ENCODE data around the gene TRAPPC14. TPM values are rescaled to one million over a fixed set of nuclear protein-coding genes. Genes with fewer than 3 reads are reported as not detected.
"Not testable (repeated sequence)": the region's sequence is repeated elsewhere in the genome, so short reads cannot be mapped to it uniquely, and the experiment has no call there.

The TRAPPC14 gene
- total RNA-seq = 18.2 and 20.3 TPM in 2 replicates
- long read RNA-seq, partial matches to known transcripts = 3 of 3 reads
- long read RNA-seq, other reads (novel, unspliced or antisense) = 0 of 3 reads

GRCh38 chr7:100158229-100159098 lies at the start of gene TRAPPC14:
Gene TRAPPC14 (minus strand): TSS chr7:100158723. CDS start chr7:100158499, 224 bp downstream.
- TF ChIP-seq CTCF (IDR thresholded peaks at IDR 0.05) = no peak
- H3K9me3 Mint-ChIP-seq (ENCODE audit: unreplicated experiment) = no peaks in the 10 kb centered on the region

GRCh38 chr7:100204454-100204853 lies 45.9 kb upstream of the TRAPPC14 start:
- H3K4me3 Mint-ChIP-seq (ENCODE audit: unreplicated experiment) = no peak overlapping the region
- H3K4me1 Mint-ChIP-seq (ENCODE audit: unreplicated experiment) = no peaks in the 10 kb centered on the region
- no peak for TF ChIP-seq CTCF (IDR thresholded peaks at IDR 0.05)
- no peaks in the 10 kb centered on the region for H3K9me3 Mint-ChIP-seq (ENCODE audit: unreplicated experiment)
- DNase-seq (ENCODE audit: extremely low spot score, unreplicated experiment) = no peak
- H3K27ac Mint-ChIP-seq (ENCODE audit: unreplicated experiment) = no peak overlapping the region
- no peaks in the 10 kb centered on the region for H3K36me3 Mint-ChIP-seq (ENCODE audit: unreplicated experiment)
- H3K27me3 Mint-ChIP-seq (ENCODE audit: unreplicated experiment) = peaks cover 58% of the 10 kb centered on the region

More at GRCh38 chr7:100158229-100159098, at the start of gene TRAPPC14:
- Mint-ChIP-seq H3K27me3 (ENCODE audit: unreplicated experiment) (no peaks in the 10 kb centered on the region), H3K4me1 (ENCODE audit: unreplicated experiment) (peaks cover 27% of the 10 kb centered on the region), H3K36me3 (ENCODE audit: unreplicated experiment) (peaks cover 4% of the 10 kb centered on the region), H3K27ac (ENCODE audit: unreplicated experiment) (peak within 1 kb of the TSS; percentile 75), H3K4me3 (ENCODE audit: unreplicated experiment) (peak within 1 kb of the TSS; percentile 81)
- peak; percentile 96 for DNase-seq (ENCODE audit: extremely low spot score, unreplicated experiment)

GRCh38 chr7:100200693-100201092 lies 42.2 kb upstream of the TRAPPC14 start:
- Mint-ChIP-seq H3K27me3 (ENCODE audit: unreplicated experiment) (peaks cover 63% of the 10 kb centered on the region), H3K4me1 (ENCODE audit: unreplicated experiment) (no peaks in the 10 kb centered on the region), H3K27ac (ENCODE audit: unreplicated experiment) (no peak overlapping the region), H3K36me3 (ENCODE audit: unreplicated experiment) (no peaks in the 10 kb centered on the region), H3K4me3 (ENCODE audit: unreplicated experiment) (no peak overlapping the region), H3K9me3 (ENCODE audit: unreplicated experiment) (no peaks in the 10 kb centered on the region)
- no peak for TF ChIP-seq CTCF (IDR thresholded peaks at IDR 0.05)
- no peak for DNase-seq (ENCODE audit: extremely low spot score, unreplicated experiment)

- no peak overlapping the region for H3K4me3 Mint-ChIP-seq (ENCODE audit: unreplicated experiment)
- no peaks in the 10 kb centered on the region for H3K4me1 Mint-ChIP-seq (ENCODE audit: unreplicated experiment)
- no peaks in the 10 kb centered on the region for H3K36me3 Mint-ChIP-seq (ENCODE audit: unreplicated experiment)
- H3K27ac Mint-ChIP-seq (ENCODE audit: unreplicated experiment) = no peak overlapping the region
- peaks cover 56% of the 10 kb centered on the region for H3K27me3 Mint-ChIP-seq (ENCODE audit: unreplicated experiment)
- TF ChIP-seq CTCF (IDR thresholded peaks at IDR 0.05) = no peak
- no peak for DNase-seq (ENCODE audit: extremely low spot score, unreplicated experiment)
- no peaks in the 10 kb centered on the region for H3K9me3 Mint-ChIP-seq (ENCODE audit: unreplicated experiment)
These were observed 39.7 kb upstream of the TRAPPC14 start for GRCh38 chr7:100198266-100198665.

GRCh38 chr7:100195901-100196322 lies 37.4 kb upstream of the TRAPPC14 start:
- not testable (repeated sequence) for DNase-seq (ENCODE audit: extremely low spot score, unreplicated experiment); H3K4me1 Mint-ChIP-seq (ENCODE audit: unreplicated experiment); H3K9me3 Mint-ChIP-seq (ENCODE audit: unreplicated experiment); H3K27ac Mint-ChIP-seq (ENCODE audit: unreplicated experiment); H3K4me3 Mint-ChIP-seq (ENCODE audit: unreplicated experiment); H3K36me3 Mint-ChIP-seq (ENCODE audit: unreplicated experiment)
- peaks cover 39% of the 10 kb centered on the region for H3K27me3 Mint-ChIP-seq (ENCODE audit: unreplicated experiment)
